RWPE2 (cell line): ENCODE results near the gene PTPN18.
A peak's percentile ranks its signal among the peaks of the same experiment; 100 is the strongest.

Experiments
- ATAC-seq: fragments of 200-7000 bp; cut with Tn5 transposase; 3 replicates; pipeline ENCODE4 v1.9.1; 2021; ENCODE audit warnings: low read depth
- DNase-seq: peaks from one replicate; pipeline ENCODE4 v3.0.0-alpha.2; 2020; ENCODE audit warnings: low spot score
- H3K27ac ChIP-seq: fragments of 450-650 bp; 2 replicates; pipeline ENCODE4 v1.5.1; 2017; ENCODE audit warnings: mild to moderate bottlenecking; ENCODE audit not compliant: poor library complexity, severe bottlenecking
- H3K27me3 ChIP-seq: fragments of 250-450 bp; sonication (Bioruptor Pico); 2 replicates; pipeline ENCODE4 v1.5.1; 2021; ENCODE audit warnings: mild to moderate bottlenecking, moderate library complexity; ENCODE audit not compliant: insufficient read depth, poor library complexity, severe bottlenecking
- H3K36me3 ChIP-seq: fragments of 250-450 bp; sonication (Bioruptor Pico); 2 replicates; pipeline ENCODE4 v1.5.1; 2020; ENCODE audit warnings: low read depth, mild to moderate bottlenecking, moderate library complexity
- H3K4me1 ChIP-seq: fragments of 250-450 bp; sonication (Bioruptor Pico); 2 replicates; pipeline ENCODE4 v1.5.1; 2021; ENCODE audit warnings: mild to moderate bottlenecking, moderate library complexity; ENCODE audit not compliant: insufficient read depth, poor library complexity, severe bottlenecking
- H3K4me3 ChIP-seq: fragments of 250-450 bp; sonication (Bioruptor Pico); 2 replicates; pipeline ENCODE4 v1.5.1; 2021; ENCODE audit warnings: mild to moderate bottlenecking, moderate library complexity; ENCODE audit not compliant: severe bottlenecking
- H3K9me3 ChIP-seq: fragments of 250-450 bp; sonication (Bioruptor Pico); 2 replicates; pipeline ENCODE4 v1.5.1; 2021; ENCODE audit warnings: mild to moderate bottlenecking, moderate library complexity; ENCODE audit not compliant: severe bottlenecking
- TF ChIP-seq, protein P1 (sequence below): fragments of 450-650 bp; IDR thresholded peaks from one replicate; pipeline ENCODE4 v1.5.1; 2017; ENCODE audit warnings: mild to moderate bottlenecking, moderate library complexity; ENCODE audit not compliant: poor library complexity, severe bottlenecking

Gene PTPN18

DNA sequence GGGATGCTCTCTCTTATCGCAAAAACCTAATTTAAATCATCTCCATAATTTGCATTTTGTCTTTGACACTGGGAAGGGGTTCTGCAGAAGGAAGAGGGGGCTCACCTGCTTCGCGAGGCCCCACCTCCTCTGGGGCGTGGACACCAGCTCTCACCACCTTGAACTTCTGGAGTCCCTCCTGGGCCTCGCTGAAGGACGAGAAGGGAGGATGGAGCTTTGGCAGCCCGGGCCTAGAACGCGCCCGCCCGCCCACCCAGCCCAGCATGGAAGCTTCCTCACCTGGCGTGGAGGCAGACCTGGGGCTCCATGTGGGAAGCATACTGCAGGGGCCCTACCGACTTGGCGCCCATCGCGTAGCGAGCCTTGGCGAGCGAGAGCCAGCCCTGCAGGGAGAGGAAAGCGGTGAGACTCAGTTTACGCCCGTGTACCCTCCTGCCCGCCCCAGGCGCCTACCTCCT lies 14.3 kb upstream of the PTPN18 start:
- Histone ChIP-seq H3K27ac (peak overlapping the region; percentile 60), H3K4me1 (peaks cover 7% of the 10 kb centered on the region), H3K9me3 (no peaks in the 10 kb centered on the region), H3K27me3 (no peaks in the 10 kb centered on the region), H3K4me3 (peak overlapping the region; percentile 82), H3K36me3 (peaks cover 27% of the 10 kb centered on the region)
- ATAC-seq: peak; percentile 0; the same call in 1 of the 3 replicates
- TF ChIP-seq, protein P1, sequence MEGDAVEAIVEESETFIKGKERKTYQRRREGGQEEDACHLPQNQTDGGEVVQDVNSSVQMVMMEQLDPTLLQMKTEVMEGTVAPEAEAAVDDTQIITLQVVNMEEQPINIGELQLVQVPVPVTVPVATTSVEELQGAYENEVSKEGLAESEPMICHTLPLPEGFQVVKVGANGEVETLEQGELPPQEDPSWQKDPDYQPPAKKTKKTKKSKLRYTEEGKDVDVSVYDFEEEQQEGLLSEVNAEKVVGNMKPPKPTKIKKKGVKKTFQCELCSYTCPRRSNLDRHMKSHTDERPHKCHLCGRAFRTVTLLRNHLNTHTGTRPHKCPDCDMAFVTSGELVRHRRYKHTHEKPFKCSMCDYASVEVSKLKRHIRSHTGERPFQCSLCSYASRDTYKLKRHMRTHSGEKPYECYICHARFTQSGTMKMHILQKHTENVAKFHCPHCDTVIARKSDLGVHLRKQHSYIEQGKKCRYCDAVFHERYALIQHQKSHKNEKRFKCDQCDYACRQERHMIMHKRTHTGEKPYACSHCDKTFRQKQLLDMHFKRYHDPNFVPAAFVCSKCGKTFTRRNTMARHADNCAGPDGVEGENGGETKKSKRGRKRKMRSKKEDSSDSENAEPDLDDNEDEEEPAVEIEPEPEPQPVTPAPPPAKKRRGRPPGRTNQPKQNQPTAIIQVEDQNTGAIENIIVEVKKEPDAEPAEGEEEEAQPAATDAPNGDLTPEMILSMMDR: no peak
- DNase-seq: no peak

DNA sequence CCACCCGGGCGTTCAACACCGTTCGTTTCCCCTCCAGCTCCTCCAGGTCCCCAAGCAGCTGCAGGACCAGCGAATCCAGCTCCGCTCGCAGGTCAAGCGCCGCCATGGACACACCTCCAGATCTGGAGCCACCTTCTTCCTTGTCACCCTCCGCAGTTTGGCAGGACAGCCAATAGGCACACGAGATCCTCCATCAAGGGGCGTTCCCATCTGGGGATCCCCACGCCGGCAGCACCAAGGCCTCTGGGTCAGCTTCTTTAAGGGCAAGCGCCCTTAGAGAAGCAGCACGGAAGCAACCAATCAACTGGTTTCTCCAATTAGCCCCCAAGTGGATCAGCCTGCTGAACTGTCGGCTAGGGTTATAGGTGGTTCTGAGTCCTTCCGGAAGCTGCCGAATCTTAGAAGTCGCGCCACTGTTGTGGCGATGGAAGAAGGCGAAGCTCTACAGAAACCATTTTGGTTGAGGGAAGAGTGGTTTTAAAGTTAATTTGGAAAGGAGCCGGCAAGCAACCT lies 13.8 kb upstream of the PTPN18 start:
- DNase-seq: peak; percentile 92
- peak overlapping the region; percentile 60 for H3K27ac ChIP-seq
- TF ChIP-seq, protein P1: no peak
- peak; percentile 73 for ATAC-seq
- peaks cover 7% of the 10 kb centered on the region for H3K4me1 ChIP-seq
- H3K9me3 ChIP-seq: no peaks in the 10 kb centered on the region
- H3K4me3 ChIP-seq: peak overlapping the region; percentile 82
- no peaks in the 10 kb centered on the region for H3K27me3 ChIP-seq
- H3K36me3 ChIP-seq: peaks cover 32% of the 10 kb centered on the region

DNA sequence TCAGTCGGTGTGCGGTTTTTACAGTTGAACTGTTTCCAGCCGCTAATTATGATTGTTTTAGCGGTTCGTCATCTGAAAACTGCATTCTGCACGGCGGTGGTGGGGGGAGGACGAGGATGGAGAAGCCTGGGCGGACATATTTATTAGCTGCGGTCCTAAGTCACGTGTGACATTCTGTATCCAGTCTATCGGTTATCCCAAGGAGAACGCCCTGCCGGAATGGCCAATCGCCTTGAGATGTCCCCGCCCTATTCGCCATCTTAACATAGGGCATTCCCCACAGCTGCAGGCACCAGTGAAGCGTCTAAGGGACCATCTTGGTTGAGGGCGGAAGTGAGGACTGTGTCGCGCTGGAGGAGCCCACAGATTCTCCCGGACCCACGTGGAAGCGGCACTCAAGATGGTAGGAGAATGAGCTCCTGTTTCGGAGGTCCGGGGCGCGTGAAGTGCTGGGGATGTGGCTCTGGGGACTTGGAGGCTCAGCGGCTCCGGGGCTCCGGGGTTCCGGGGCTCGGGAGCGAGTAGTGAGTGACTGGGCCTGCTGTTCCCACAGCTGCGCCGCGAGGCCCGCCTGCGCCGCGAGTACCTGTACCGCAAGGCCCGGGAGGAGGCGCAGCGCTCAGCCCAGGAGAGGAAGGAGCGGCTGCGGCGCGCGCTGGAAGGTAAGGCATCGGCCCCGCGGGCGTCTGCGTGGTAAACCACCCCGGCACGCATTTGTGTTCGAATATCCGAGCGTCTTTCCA lies 13.2 kb upstream of the PTPN18 start, which contains the start of gene IMP4:
Gene IMP4, plus strand, starts transcription at position 365 of the 743 bp plus-strand sequence. Its CDS starts 36 bp downstream, at position 401.
- Histone ChIP-seq H3K27ac (peak within 1 kb of the TSS; percentile 60), H3K36me3 (peaks cover 38% of the 10 kb centered on the region)

DNA sequence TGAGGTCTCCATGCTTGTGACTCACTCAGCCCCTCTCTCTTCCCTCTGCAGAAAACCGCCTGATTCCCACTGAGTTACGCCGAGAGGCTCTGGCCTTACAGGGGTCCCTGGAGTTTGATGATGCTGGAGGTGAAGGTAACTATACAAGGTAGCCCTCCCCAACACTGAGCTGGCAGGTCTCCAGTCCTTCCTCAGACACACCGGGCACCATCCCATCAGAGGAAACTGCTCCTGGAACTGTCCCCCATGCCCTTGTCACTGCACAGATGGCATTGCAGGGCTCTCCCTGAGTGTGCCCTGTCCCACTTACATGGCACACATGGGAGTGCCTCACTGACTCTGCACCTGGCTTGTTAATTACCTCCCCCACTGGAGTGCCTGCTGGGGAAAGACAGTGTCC lies 11.3 kb upstream of the PTPN18 start:
- H3K27ac ChIP-seq: no peak overlapping the region
- no peak overlapping the region for H3K4me3 ChIP-seq
- no peaks in the 10 kb centered on the region for H3K4me1 ChIP-seq
- TF ChIP-seq, protein P1: no peak
- H3K9me3 ChIP-seq: no peaks in the 10 kb centered on the region
- ATAC-seq (no peak), DNase-seq (no peak)
- no peaks in the 10 kb centered on the region for H3K27me3 ChIP-seq
- peaks cover 50% of the 10 kb centered on the region for H3K36me3 ChIP-seq

More for the DNA sequence above, 13.2 kb upstream of the PTPN18 start, which contains the start of gene IMP4:
- Histone ChIP-seq H3K27me3 (no peaks in the 10 kb centered on the region), H3K9me3 (no peaks in the 10 kb centered on the region), H3K4me1 (peaks cover 3% of the 10 kb centered on the region), H3K4me3 (peak within 1 kb of the TSS; percentile 82)
- DNase-seq: peak; percentile 97
- ATAC-seq: peak; percentile 91
- TF ChIP-seq, protein P1: peak; percentile 39
